ENCODE data around the gene RASA1.

DNA sequence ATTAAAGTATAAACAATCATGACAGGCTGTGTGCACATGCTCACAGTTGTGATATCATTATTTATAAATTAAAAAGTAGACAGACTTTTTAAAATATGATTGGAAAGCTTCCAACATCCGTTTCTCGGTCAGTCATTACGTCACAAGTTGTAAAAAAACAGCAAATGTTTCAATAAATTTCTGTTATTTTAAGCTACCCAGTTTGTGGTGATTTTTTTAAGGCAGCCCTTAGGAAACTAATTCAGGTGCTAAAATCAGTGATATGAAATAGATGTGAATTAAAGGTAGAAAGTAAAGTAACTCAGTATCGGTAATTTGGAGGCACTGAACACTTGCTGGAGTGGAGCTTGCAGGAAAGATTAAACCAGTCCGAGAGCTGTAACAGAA lies 143.9 kb downstream of the RASA1 start:
- TF ChIP-seq, protein P1, sequence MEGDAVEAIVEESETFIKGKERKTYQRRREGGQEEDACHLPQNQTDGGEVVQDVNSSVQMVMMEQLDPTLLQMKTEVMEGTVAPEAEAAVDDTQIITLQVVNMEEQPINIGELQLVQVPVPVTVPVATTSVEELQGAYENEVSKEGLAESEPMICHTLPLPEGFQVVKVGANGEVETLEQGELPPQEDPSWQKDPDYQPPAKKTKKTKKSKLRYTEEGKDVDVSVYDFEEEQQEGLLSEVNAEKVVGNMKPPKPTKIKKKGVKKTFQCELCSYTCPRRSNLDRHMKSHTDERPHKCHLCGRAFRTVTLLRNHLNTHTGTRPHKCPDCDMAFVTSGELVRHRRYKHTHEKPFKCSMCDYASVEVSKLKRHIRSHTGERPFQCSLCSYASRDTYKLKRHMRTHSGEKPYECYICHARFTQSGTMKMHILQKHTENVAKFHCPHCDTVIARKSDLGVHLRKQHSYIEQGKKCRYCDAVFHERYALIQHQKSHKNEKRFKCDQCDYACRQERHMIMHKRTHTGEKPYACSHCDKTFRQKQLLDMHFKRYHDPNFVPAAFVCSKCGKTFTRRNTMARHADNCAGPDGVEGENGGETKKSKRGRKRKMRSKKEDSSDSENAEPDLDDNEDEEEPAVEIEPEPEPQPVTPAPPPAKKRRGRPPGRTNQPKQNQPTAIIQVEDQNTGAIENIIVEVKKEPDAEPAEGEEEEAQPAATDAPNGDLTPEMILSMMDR (conservative IDR thresholded peaks at IDR 0.05): no peak
- TF ChIP-seq ZFX (IDR thresholded peaks at IDR 0.05): no peak

Measured in C4-2B (cell line).